ENCODE data around the gene RPL13A.
"Not testable (repeated sequence)": the region's sequence is repeated elsewhere in the genome, so short reads cannot be mapped to it uniquely, and the experiment has no call there.

RPL13A gene

GRCh38 chr19:49487277-49488045 is at the start of gene RPL13A:
RPL13A (plus strand) TSS chr19:49487608; CDS start chr19:49487630, 22 bp downstream.
- peak; percentile 99 for DNase-seq

- no peak for DNase-seq
These were observed 49.1 kb upstream of the RPL13A start for GRCh38 chr19:49438261-49438660.

DNA sequence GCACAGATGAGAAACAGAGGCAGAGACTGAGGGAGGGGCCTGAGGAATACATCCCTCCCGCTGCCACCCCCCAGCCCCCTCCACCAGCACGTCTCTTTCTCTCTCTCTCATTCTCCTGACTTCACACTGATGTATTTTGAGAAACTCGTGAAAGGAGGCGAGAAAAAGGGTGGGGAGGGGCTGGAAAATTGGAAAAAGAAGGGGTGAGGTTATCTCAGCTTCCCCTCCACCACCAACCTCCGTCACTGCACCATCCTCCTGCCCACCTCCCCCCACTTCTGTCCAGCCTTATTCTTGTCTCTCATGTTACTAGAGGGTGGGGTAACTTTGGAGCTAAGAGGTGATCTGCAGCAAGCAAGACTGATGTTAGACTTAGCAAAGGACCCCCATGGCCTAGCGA is 47.6 kb upstream of the RPL13A start:
- no peak for DNase-seq

GRCh38 chr19:49440439-49441209 is 46.8 kb upstream of the RPL13A start:
- DNase-seq, result no peak

GRCh38 chr19:49441210-49441959 is 46.0 kb upstream of the RPL13A start, which contains the start of gene SLC17A7:
SLC17A7 (minus strand) TSS chr19:49441527; CDS start chr19:49441379, 148 bp downstream.
- peak in 2 of 4 experiments; percentile 11 to 27 for DNase-seq

DNA sequence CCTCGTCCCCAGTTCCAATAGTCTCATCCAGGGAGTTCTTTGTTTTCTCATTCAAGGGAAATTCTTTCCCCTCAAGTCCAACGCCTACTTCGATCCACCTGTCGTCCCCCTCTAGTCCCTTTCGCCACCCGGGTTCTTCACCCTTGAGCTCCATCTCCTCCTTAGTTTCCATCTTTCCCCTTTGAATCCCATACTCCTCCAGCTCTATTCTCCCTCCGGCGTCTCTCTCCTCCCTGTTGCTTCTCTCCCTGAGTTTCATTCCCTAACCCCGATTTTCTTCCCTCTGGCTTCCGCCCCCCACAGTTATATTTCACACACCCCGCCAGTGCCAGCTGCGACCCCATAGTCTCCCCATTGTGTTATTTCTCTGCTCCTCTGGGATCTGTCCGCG is 45.5 kb upstream of the RPL13A start:
- DNase-seq, result no peak

DNA sequence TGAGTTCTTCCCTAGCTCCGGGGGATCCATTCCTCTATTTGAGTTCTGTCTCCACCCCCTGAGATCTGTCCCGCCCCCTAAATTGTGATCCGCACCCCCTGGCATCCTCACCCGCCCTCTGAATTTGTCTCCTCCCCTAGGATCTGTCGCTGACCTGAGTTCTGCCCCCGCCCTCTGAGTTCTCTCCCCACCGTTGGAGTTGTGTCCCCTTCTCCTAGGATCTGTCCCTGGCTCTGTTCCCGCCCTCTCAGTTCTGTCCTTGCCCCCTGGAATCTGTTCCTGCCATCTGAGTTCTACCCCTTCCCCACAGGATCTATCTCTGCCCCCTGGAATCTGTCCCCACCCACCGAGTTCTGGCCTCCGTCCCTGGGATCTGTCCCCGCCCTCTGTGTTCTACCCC is 45.1 kb upstream of the RPL13A start:
- no peak for DNase-seq

DNA sequence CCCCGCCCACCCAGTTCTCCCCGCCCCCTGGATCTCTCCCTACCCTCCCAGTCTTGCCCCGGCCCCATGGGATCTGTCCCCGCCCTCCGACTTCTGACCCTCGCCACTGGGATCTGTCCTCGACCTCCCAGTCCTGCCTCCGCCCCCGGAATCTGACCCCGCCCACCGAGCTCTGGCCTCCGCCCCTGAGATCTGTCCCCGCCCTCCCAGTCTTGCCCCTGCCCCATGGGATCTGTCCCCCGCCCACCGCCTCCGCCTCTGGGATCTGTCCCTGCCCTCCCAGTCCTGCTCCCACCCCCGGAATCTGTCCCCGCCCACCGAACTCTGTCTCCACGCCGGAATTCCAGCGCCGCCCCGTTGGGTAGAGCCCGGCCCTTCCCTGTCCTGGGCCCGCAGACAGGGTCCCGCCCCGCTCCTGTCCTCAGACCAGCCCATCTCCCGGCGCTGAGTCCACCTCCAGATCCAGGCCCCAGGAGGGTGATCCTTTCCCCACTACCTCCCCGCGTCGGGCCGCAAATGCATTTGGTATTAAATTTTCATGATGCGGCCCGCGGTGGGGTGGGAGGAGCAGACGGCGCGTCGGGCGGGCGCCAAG is 44.5 kb upstream of the RPL13A start:
- DNase-seq, result peak in 2 of 4 experiments; percentile 25 to 39

DNA sequence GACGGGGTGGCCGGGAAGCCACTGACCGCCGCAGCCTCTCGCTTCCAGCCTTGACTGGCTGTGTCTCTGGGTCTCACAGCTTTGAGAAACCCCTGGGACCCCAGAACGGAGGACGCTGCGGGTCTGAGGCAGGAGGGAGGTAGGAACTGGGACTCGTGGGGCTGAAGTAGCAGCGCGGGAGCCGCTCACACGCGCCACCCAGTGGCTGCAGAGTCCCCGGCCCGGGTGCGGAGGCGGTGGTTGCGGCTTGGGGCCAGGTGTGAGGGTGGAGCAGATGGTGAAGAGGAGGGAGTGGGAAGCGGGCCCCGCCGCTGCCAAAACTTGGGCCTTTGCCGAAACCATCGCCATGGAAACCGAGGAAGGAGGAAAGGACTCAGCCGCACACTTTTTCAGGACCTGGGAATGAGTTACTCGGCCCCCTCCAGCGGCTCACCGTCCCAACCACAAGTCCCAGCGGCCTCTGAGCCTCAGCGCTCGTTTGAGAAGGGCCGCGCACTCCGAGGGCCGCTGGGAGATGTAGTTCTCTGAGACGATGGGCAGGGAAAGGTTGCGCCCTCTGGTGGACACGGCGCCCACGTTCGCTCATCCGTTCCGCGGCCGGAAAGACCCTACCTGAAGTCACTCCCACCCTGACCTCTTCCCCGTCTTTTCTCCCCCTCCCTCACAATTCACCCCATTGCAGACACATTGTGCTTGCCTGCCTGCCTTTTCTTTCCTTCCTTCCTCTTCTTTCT is 43.9 kb upstream of the RPL13A start:
- DNase-seq, result peak; percentile 82 to 89 (median 88)

DNA sequence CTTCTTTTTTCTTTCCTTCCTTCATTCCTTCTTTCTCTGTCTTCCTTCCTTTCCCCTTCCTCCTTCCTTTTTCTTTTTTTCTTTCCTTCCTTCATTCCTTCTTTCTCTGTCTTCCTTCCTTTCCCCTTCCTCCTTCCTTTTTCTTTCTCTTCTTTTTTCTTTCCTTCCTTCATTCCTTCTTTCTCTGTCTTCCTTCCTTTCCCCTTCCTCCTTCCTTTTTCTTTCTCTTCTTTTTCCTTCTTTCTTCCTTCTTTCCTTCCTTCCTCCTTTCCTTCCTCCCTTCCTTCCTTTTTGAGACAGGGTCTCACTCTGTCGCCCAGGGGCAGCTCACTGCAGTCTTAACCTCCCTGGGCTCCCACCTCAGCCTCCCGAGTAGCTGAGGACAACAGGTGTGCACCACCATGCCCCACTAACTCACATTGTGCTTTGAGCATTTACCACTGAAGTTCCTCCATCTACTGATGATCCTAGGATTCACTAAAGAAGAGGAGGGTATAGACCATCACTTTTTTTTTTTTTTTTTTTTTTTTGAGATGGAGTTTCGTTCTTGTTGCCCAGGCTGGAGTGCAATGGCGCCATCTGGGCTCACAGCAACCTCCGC is 43.2 kb upstream of the RPL13A start:
- not testable (repeated sequence) for DNase-seq

GRCh38 chr19:49445997-49446396 is 41.4 kb upstream of the RPL13A start:
- no peak for DNase-seq

DNA sequence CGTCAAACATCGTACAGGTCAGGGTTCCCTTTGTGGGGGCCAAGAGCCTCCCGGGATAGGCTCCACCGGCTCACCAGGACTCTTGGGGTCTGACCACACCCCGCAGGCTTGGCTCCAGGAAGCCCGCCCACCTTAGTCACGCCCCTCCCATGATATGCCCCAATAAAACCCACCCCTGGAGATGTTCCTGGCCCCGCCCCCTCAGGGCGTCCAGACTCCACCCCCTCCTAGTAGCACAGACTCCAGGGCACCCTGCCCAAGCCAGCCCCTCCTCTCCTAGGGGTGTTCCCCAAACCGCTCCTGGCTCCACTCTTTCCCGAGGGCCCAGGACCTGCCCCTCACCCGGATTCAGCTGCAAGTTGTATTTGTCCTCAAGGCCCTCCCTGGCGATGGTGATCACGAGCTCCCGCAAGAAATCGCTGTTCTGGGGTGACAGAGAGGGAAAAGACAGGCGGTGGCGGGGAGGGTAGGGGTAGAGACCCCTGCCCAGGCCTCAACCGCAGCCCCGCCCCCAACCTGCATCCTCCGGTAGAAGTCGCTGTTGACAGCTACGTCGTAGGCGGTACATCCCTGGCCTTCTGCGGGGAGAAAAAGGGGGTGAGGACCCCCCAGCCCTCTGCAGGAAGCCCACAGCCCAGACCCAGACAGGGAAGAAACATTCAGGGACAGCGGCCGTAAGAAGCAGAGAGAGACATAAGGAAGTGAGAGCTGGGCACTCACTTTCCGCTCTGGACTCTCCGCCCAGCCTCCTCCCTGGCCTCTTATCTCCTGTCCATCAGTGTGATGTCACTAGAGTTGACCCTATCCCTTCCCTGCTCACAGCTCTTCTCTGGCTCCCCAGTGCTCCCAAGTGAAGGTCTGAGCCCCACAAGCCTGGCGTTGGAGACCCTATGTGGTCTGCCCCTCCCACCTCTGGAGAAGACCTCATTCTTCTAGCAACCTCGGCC is 39.6 kb upstream of the RPL13A start:
- no peak for DNase-seq

DNA sequence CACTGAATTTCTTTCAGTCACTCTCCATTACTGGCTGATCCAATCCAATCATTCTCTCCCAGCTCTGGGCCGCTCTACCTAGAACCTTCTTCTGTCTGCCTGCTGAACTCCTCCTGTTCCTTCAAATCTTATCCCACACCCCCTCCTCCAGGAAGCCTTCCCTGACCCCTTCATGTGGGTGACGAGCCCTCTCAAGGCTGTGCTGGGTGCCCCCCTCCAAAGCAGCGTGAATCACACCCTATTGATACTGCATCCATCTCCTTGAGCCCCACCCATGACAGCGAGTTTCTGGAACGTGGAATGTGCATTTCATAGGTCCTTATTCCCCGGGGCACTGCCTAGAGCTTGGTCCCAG is 39.0 kb upstream of the RPL13A start:
- no peak for DNase-seq

DNA sequence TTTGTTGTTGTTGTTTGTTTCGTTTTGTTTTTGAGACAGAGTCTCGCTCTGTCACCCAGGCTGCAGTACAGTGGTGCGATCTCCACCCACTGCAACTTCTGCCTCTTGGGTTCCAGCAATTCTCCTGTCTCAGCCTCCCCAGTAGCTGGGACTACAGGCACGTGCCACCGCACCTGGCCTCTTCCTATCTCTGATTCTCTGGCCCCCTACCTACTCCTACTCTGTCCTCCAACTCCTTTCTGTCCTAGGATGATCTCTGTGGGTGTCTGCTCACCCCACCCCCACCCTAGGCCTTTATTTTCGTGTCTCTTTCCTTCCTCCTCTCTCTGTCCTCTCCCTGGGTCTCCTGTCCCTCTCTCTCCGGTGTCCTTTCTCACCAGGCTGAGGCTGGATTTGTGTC is 37.0 kb upstream of the RPL13A start:
- DNase-seq, result no peak

- DNase-seq, result peak; percentile 69 to 88 (median 80)
These were observed 35.8 kb upstream of the RPL13A start, which contains the start of gene PIH1D1 for GRCh38 chr19:49451430-49452181. PIH1D1 (minus strand) TSS chr19:49451814; CDS start chr19:49451574, 240 bp downstream.

DNA sequence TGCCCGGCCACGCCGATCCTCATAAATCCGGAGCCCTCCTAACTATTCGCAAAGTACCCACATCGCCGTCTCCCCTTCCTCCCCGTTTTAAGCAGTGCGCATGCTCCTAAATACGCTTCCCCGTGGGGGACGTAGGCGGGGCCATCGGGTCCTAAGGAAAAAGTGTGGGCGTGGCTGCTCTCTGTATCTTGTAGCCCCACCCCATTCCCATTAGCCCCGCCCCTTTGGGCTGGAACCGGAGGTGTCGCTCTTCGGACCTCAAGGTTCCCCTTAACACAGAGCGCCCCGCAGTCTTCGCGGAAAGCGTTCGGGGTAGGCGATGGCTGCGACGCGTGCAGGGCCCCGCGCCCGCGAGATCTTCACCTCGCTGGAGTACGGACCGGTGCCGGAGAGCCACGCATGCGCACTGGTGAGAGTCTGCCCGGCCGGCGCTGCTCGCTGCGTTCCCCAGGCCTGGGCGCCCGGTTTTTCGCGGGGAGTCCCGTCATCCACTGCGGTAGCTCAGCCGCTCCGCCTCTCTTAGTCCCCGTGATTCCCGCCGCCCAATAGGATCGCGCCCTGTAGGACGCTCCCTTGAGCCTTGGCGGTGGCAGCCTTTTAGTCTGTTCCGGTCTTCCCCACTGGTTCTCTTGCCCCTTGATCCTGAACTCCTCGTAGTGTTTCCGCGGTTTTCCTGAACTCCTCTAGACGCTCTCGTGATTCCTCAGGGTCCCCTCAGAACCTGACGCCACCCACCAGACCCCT is 34.2 kb upstream of the RPL13A start, which contains the start of gene ALDH16A1:
Gene ALDH16A1, plus strand, starts transcription at position 213 of the 744 bp plus-strand sequence. Its CDS starts 107 bp downstream, at position 320.
- peak; percentile 94 to 98 (median 96) for DNase-seq

DNA sequence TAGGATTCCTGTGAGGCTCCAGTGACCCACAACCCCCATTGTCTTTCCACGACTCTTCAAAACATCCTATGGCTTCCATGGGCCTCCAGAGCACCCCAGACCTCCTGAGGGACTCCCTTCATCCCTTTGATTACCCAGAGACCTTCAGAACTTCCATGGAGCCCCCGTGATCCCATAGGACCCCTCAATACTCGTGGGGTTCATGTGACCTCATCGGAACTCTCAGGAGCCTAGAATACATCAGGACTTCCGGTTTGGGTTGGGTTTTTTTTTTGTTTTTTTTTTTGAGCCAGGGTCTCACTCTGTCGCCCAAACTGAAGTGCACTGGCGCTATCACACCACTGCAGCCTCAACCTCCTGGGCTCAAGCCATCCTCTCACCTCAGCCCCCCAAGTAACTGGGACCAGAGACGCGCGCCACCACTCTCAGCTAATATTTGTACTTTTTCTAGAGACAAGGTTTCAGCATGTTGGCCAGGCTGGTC is 33.6 kb upstream of the RPL13A start:
- DNase-seq, result no peak

DNA sequence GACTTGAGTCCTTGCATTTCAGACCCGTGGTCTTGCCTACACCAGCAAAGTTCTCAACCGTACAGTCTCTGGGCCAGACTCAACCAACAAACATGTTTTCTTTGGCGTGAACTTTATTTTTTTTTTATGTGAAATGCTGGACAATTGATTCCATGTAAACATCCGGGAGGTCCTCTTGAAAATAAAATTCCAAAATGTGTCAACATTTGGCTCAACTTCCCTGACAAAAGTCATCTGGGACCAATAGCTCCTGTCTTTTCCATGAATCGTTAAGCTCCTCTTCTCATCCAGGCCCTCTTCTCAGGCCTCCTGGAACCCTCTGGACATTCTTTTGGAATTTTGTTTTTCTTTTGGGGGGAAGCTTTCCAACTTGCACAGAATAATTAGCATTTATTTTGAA is 31.6 kb upstream of the RPL13A start:
- no peak for DNase-seq

- DNase-seq, result no peak
These were observed 31.1 kb upstream of the RPL13A start for GRCh38 chr19:49456326-49456725.

Measured in activated naive CD4-positive, alpha-beta T cell (primary cell).